Neural cell (in vitro differentiated cells): ENCODE data around the gene SOX13. TPM values are rescaled to one million over a fixed set of nuclear protein-coding genes. Genes with fewer than 3 reads are reported as not detected.

Source experiments
- H2AFZ ChIP-seq: fragments of 200-600, 300-800 bp; sonication (generic), shearing (Covaris generic); 2 replicates; pipeline ENCODE4 v1.6.0; 2014; ENCODE audit warnings: low read depth, mild to moderate bottlenecking, antibody characterized with exemption, low read length, moderate library complexity
- H3F3A ChIP-seq: fragments of 200-600 bp; shearing (Covaris generic); 2 replicates; pipeline ENCODE4 v1.6.1; 2016; ENCODE audit warnings: mild to moderate bottlenecking, moderate library complexity, mixed read lengths, antibody characterized with exemption, low read length; ENCODE audit not compliant: insufficient read depth, poor library complexity, severe bottlenecking
- H3K27ac ChIP-seq: fragments of 200-600, 300-800 bp; sonication (generic), shearing (Covaris generic); 2 replicates; pipeline ENCODE4 v1.5.1; 2014; ENCODE audit warnings: mild to moderate bottlenecking, low read length, moderate library complexity
- H3K27me3 ChIP-seq: fragments of 300-800, 200-600 bp; sonication (generic), shearing (Covaris generic); 2 replicates; pipeline ENCODE4 v1.6.0; 2014; ENCODE audit warnings: mild to moderate bottlenecking, low read depth, low read length, moderate library complexity; ENCODE audit not compliant: insufficient read depth
- H3K36me3 ChIP-seq: fragments of 300-800, 200-600 bp; sonication (generic), shearing (Covaris generic); 2 replicates; pipeline ENCODE4 v1.5.1; 2014; ENCODE audit warnings: mild to moderate bottlenecking, antibody characterized with exemption, low read length, moderate library complexity; ENCODE audit not compliant: insufficient read depth
- H3K4me2 ChIP-seq: fragments of 300-800, 200-600 bp; sonication (generic), shearing (Covaris generic); 2 replicates; pipeline ENCODE4 v1.6.0; 2014; ENCODE audit warnings: mild to moderate bottlenecking, low read length
- H3K4me3 ChIP-seq: fragments of 300-800, 200-600 bp; sonication (generic), shearing (Covaris generic); 2 replicates; pipeline ENCODE4 v1.5.1; 2014; ENCODE audit warnings: mild to moderate bottlenecking, low read length, moderate library complexity
- H3K79me2 ChIP-seq: fragments of 200-600 bp; shearing (Covaris generic); replicated peaks from 2 replicates; pipeline ENCODE4 v1.6.0; 2014; ENCODE audit warnings: mild to moderate bottlenecking, low read length, moderate library complexity; ENCODE audit not compliant: insufficient read depth
- H3K9ac ChIP-seq: fragments of 300-800, 200-600 bp; sonication (generic), shearing (Covaris generic); 2 replicates; pipeline ENCODE4 v1.6.1; 2016; ENCODE audit warnings: mild to moderate bottlenecking, low read length, mixed read lengths
- H3K9me2 ChIP-seq: fragments of 200-600 bp; shearing (Covaris generic); 2 replicates; pipeline ENCODE4 v1.6.1; 2016; ENCODE audit warnings: mild to moderate bottlenecking, low read length, mixed read lengths; ENCODE audit not compliant: insufficient read depth
- H3K9me3 ChIP-seq: fragments of 200-600, 300-800 bp; sonication (generic), shearing (Covaris generic); 2 replicates; pipeline ENCODE4 v1.6.1; 2016; ENCODE audit warnings: mild to moderate bottlenecking, mixed run types, low read length, moderate library complexity, mixed read lengths
- H4K20me1 ChIP-seq: fragments of 200-600 bp; shearing (Covaris generic); 2 replicates; pipeline ENCODE4 v1.6.1; 2016; ENCODE audit warnings: mild to moderate bottlenecking, mixed run types; ENCODE audit not compliant: insufficient read depth
- CTCF ChIP-seq: fragments of 450-650 bp; IDR thresholded peaks from 2 replicates; pipeline ENCODE4 v1.5.1; 2014; ENCODE audit warnings: antibody characterized with exemption, mild to moderate bottlenecking, moderate library complexity; ENCODE audit not compliant: poor library complexity, severe bottlenecking
- EP300 ChIP-seq: fragments of 450-650 bp; conservative IDR thresholded peaks from 2 replicates; pipeline ENCODE4 v1.6.1; 2014; ENCODE audit warnings: antibody characterized with exemption, mild to moderate bottlenecking, moderate library complexity; ENCODE audit not compliant: poor library complexity, severe bottlenecking
- EZH2 ChIP-seq: fragments of 200-600, 300-800 bp; shearing (Covaris generic), sonication (generic); IDR thresholded peaks from 2 replicates; pipeline ENCODE4 v1.6.1; 2014; ENCODE audit warnings: antibody characterized with exemption, low read length, borderline replicate concordance, mild to moderate bottlenecking; ENCODE audit not compliant: insufficient read depth, poor library complexity, severe bottlenecking
- MXI1 ChIP-seq: fragments of 450-650 bp; conservative IDR thresholded peaks from 2 replicates; pipeline ENCODE4 v1.6.1; 2014; ENCODE audit warnings: antibody characterized with exemption, mild to moderate bottlenecking; ENCODE audit not compliant: poor library complexity, severe bottlenecking
- POLR2AphosphoS5 ChIP-seq: IDR thresholded peaks from 2 replicates; pipeline ENCODE4 v1.6.1; 2012
- RAD21 ChIP-seq: fragments of 450-650 bp; conservative IDR thresholded peaks from 2 replicates; pipeline ENCODE4 v1.6.1; 2014; ENCODE audit warnings: antibody characterized with exemption, mild to moderate bottlenecking, moderate library complexity
- REST ChIP-seq: IDR thresholded peaks from 2 replicates; pipeline ENCODE4 v1.6.1; 2012; ENCODE audit warnings: borderline replicate concordance
- SMC3 ChIP-seq: fragments of 450-650 bp; conservative IDR thresholded peaks from 2 replicates; pipeline ENCODE4 v1.6.1; 2014; ENCODE audit warnings: antibody characterized with exemption, mild to moderate bottlenecking, moderate library complexity; ENCODE audit not compliant: poor library complexity
- TAF1 ChIP-seq: IDR thresholded peaks from 2 replicates; pipeline ENCODE4 v1.6.1; 2012; ENCODE audit warnings: low read depth
- polyA plus RNA-seq: library from polyadenylated mRNA; depleted of rRNA; stranded (reverse); fragments of >200 nt; gene quantifications from 2 replicates; pipeline ENCODE4 v1.2.3, GENCODE V29; 2014

SOX13 gene
- polyA plus RNA-seq, 1 donor from 2014 or later = 1.7 TPM

GRCh38 chr1:204167730-204168129 lies 94.8 kb downstream of the SOX13 start:
- no peak overlapping the region for H2AFZ ChIP-seq

GRCh38 chr1:204169858-204170257 lies 96.9 kb downstream of the SOX13 start:
- no peak overlapping the region for H2AFZ ChIP-seq
- no peaks in the 10 kb centered on the region for H3K27me3 ChIP-seq
- H3K36me3 ChIP-seq = no peaks in the 10 kb centered on the region
- no peak overlapping the region for H3K9ac ChIP-seq
- H3K79me2 ChIP-seq = no peaks in the 10 kb centered on the region
- H3K4me2 ChIP-seq = no peak overlapping the region
- peak overlapping the region; percentile 15 for H3K27ac ChIP-seq
- no peaks in the 10 kb centered on the region for H3F3A ChIP-seq
- H3K9me3 ChIP-seq = no peaks in the 10 kb centered on the region
- no peak overlapping the region for H3K4me3 ChIP-seq
- no peaks in the 10 kb centered on the region for H4K20me1 ChIP-seq
- H3K9me2 ChIP-seq = no peaks in the 10 kb centered on the region
- TF ChIP-seq SMC3 (no peak), REST (no peak), POLR2AphosphoS5 (no peak), CTCF (no peak), RAD21 (no peak), EP300 (no peak), MXI1 (no peak)

More at GRCh38 chr1:204167730-204168129, 94.8 kb downstream of the SOX13 start:
- no peak overlapping the region for H3K4me3 ChIP-seq
- no peak for TF ChIP-seq TAF1
- no peak for TF ChIP-seq MXI1
- no peak for TF ChIP-seq CTCF
- no peak for TF ChIP-seq EP300
- TF ChIP-seq RAD21 = no peak
- TF ChIP-seq POLR2AphosphoS5 = no peak
- no peak for TF ChIP-seq REST
- no peak for TF ChIP-seq SMC3
- TF ChIP-seq EZH2 = no peak
- no peaks in the 10 kb centered on the region for H3K36me3 ChIP-seq
- H3K4me2 ChIP-seq = no peak overlapping the region
- no peaks in the 10 kb centered on the region for H3K9me3 ChIP-seq
- no peaks in the 10 kb centered on the region for H3K79me2 ChIP-seq
- no peaks in the 10 kb centered on the region for H3F3A ChIP-seq
- no peaks in the 10 kb centered on the region for H3K9me2 ChIP-seq
- no peaks in the 10 kb centered on the region for H3K27me3 ChIP-seq
- no peak overlapping the region for H3K27ac ChIP-seq
- no peaks in the 10 kb centered on the region for H4K20me1 ChIP-seq
- no peak overlapping the region for H3K9ac ChIP-seq
